HG03457 (cell line): Measurements from ENCODE around the gene ACYP1.

ENCODE experiments used
- ATAC-seq: cut with Tn5 transposase; IDR thresholded peaks from one replicate; pipeline ENCODE4 v1.9.1; 2021; ENCODE audit warnings: moderate number of reproducible peaks; ENCODE audit not compliant: unreplicated experiment

The ACYP1 gene

GRCh38 chr14:75044322-75044721 is 19.5 kb downstream of the ACYP1 start:
- no peak for ATAC-seq

DNA sequence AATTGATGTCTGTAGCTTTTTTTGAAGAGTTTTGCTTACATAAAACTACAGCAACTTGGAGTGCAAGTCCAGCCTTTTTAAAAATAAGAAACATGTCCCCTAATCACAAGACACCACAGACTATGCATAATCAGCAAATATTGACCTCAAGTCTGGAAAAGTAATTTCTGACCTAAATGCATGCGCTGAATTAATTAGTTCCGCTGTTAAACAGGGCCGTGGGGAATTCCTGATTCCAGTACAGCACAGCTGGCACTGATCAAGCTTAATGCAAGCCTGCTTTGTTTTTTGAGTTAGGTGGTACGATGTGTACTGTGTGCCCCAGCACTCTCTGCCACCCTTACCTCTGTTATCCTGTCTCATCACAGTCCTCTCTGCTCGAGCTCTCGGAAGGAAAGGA is 21.8 kb downstream of the ACYP1 start:
- ATAC-seq, result no peak

- ATAC-seq, result no peak
Observed at GRCh38 chr14:75041613-75042012, 22.2 kb downstream of the ACYP1 start.

DNA sequence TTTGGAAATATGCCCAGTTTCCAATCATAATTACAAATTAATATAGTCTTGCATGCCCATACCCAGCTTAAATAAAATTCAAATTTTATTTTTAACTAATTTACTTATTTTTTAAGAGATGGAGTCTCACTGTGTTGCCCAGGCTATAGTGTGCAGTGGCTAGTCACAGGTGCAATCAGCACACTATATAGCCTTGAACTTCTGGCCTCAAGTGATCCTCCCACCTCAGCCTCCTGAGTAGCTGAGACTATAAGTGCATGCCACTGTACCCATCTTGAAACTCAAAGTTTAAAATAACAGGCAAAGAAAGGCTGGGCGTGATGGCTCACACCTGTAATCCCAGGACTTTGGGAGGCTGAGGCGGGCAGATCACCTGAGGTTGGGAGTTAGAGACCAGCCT is 22.9 kb downstream of the ACYP1 start:
- ATAC-seq, result no peak

GRCh38 chr14:75040507-75040906 is 23.3 kb downstream of the ACYP1 start:
- ATAC-seq, result no peak

DNA sequence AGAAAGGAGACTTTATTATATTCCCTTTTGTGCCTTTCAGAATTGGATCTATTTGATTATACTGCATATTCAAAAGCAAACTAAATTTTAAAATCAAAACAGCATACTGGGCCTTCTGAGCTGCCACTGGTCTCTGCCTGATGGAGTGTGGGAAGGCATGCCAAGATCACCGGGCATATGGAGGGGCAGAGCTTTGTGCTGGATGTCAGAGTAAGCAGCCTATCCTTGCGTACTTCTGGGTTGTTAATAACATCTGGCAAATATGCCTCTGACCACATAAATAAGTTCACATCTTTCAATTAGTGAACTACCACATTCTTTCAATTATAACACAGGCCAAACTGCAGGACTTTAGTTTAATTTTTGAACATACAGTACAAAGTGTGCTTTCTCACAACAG is 30.9 kb downstream of the ACYP1 start:
- ATAC-seq, result no peak

DNA sequence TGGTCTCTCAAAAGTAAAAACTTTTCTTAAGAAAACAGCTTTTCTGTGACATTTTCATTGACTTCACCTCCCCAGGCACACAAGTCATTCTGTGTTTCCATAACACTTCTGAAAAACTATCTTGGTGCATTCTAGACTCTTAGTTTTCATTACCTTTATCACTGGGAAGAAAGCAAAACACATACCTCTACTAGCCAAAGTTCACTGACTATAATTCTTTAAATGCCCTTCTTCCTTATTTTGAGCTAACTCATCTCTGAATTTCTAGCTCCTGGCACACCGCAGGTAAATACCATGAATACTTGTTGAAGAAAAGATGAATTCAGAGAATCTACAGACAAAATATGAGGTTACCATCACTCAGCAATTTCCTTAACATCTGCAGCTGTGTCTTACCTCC is 33.7 kb downstream of the ACYP1 start:
- no peak for ATAC-seq

GRCh38 chr14:75025876-75026275 is 37.9 kb downstream of the ACYP1 start:
- ATAC-seq, result no peak

- ATAC-seq, result no peak
Observed at GRCh38 chr14:75025082-75025481, 38.7 kb downstream of the ACYP1 start.

DNA sequence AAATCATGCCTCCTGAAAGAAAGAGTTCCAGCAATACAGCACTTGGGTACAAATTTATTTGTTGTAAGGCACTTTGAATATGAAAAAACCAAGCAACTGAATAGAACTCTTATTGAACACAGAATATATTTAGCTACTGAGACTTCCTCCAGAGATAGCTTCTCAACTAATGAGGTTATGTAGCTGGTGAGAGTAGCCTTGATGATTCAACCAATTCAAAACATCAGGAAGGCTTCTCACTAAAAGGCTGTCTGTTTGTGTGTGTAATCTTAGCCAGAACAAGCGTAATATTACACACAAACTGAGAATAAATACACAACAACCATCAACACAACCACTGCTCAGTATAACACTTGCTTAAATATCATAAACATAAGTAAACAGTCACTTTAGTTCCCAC is 40.7 kb downstream of the ACYP1 start:
- ATAC-seq, result no peak

GRCh38 chr14:75022655-75023054 is 41.2 kb downstream of the ACYP1 start:
- ATAC-seq, result no peak

- no peak for ATAC-seq
Observed at GRCh38 chr14:75018694-75019093, 45.1 kb downstream of the ACYP1 start.

DNA sequence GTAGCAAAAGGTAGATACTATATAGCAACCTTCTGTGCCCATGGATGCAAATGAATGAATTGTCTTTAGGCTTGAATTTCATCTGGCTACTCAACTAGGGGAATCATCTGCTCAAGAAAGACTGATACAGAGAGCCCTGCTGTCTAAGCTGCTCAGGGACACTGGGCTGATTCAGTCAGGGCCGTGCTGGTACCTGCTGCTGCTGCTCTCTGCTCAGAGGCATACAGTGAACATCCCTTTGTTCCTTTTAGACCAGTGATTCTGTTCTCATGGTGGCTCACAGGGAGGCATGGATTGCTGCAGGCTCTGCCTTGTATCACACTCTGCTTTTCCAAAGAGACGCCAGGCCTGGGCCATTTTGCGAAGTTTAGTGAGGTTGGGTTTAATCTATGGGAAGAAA is 47.0 kb downstream of the ACYP1 start:
- ATAC-seq, result no peak

GRCh38 chr14:75015496-75015895 is 48.3 kb downstream of the ACYP1 start:
- ATAC-seq, result no peak

GRCh38 chr14:75013290-75013689 is 50.5 kb downstream of the ACYP1 start:
- ATAC-seq, result no peak

GRCh38 chr14:75011356-75011994 is 52.3 kb downstream of the ACYP1 start:
- no peak for ATAC-seq

GRCh38 chr14:75010472-75011093 is 53.2 kb downstream of the ACYP1 start:
- ATAC-seq, result no peak

DNA sequence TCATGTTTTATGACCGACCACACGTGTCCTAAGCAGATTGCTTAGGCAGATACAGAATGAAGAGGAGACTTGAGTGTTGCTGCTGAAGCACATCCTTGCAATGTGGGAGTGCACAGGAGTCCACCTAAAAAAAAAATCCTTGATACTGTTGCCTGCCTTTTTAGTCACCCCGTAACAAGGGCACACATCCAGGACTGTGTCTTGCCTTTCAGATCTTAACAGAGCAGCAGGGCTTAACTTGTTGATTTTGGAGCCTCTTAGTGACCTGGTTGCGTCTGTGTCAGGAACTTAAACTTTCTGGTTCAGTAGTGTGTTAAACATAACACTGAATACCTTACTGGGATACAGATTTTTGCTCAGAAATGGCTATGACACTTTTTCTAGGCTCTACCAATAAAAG is 54.6 kb downstream of the ACYP1 start:
- ATAC-seq, result no peak

DNA sequence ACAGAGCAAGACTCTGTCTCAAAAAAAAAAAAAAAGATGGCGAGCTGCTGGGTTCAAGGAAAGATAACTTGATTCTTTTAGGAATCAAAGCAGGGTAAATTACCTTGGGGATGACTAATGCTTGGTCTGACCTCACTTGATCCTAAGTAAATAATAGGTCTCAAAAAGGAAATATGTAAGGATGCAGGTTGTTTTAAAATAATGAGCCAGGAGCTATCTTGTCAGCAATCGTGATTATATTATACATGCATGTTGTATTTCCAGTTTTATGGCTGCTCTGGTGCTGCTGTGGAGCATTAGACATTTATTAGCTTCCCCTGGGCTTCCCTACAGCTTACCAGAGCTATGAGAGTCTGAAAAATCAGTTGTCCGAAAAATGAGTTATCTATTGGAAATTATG is 58.5 kb downstream of the ACYP1 start:
- ATAC-seq, result no peak

GRCh38 chr14:75003250-75004027 is 60.4 kb downstream of the ACYP1 start:
- no peak for ATAC-seq
